A549 (cell line): ENCODE measurements around the gene CD5L.

Source experiments
- BHLHE40 ChIP-seq: IDR thresholded peaks from 2 replicates; pipeline ENCODE4 v1.6.1; 2012; ENCODE audit warnings: low read depth, low read length, inconsistent platforms
- CTCF ChIP-seq: fragments of >200 bp; sonication (Bioruptor Twin); formaldehyde crosslinking; IDR thresholded peaks from 3 replicates; pipeline ENCODE4 v1.5.1; 2016
- FOSL2 ChIP-seq, 2 experiments: fragments of 450-650 bp in 1 of 2; fragments of >200 bp in 1 of 2; sonication (Bioruptor Twin) in 1 of 2; formaldehyde crosslinking; IDR thresholded peaks; 2 replicates each; pipeline versions ENCODE4 v1.5.0 to v1.6.1; 2016 to 2020; ENCODE audit warnings: mild to moderate bottlenecking in 1 of 2, moderate library complexity in 1 of 2
- HMGXB4 ChIP-seq: fragments of 250-450 bp; sonication (Bioruptor Pico); IDR thresholded peaks from 2 replicates; pipeline ENCODE4 v1.5.0; 2021; ENCODE audit warnings: mild to moderate bottlenecking, moderate library complexity, borderline replicate concordance
- JUNB ChIP-seq: fragments of >200 bp; sonication (Bioruptor Twin); formaldehyde crosslinking; IDR thresholded peaks from 2 replicates; pipeline ENCODE4 v1.6.1; 2016
- MYC ChIP-seq: IDR thresholded peaks from 2 replicates; pipeline ENCODE4 v1.6.1; 2012; ENCODE audit warnings: mild to moderate bottlenecking, inconsistent platforms, low read length, improper control_type of control experiment, borderline replicate concordance
- POLR2A ChIP-seq: IDR thresholded peaks from 2 replicates; pipeline ENCODE4 v1.6.1; 2012; ENCODE audit warnings: mild to moderate bottlenecking, low read length

- no peak for TF ChIP-seq POLR2A
- no peak for TF ChIP-seq FOSL2 (IDR thresholded peaks at IDR 0.05)
- TF ChIP-seq FOSL2 (CRISPR knock-in tag; IDR thresholded peaks at IDR 0.05), result no peak
- no peak for TF ChIP-seq HMGXB4 (CRISPR knock-in tag)
- no peak for TF ChIP-seq CTCF
- TF ChIP-seq MYC, result no peak
- no peak for TF ChIP-seq BHLHE40
- TF ChIP-seq JUNB, result no peak
Measured at GRCh38 chr1:157830887-157831286, 10.7 kb downstream of the CD5L start.
